Immature natural killer cell (primary cell): ENCODE data around the gene C10orf71. TPM values are rescaled to one million over a fixed set of nuclear protein-coding genes. Genes with fewer than 3 reads are reported as not detected.

Source experiments
- DNase-seq, 3 donors: peaks; one replicate each; pipeline ENCODE4 v3.0.0; 2022; ENCODE audit warnings: mixed read lengths in 1 of 3
- H3K27ac Mint-ChIP-seq, 6 donors: one replicate each; pipeline ENCODE4 v1.8.0; 2020; ENCODE audit warnings: mixed read lengths in 6 of 6, mild to moderate bottlenecking in 5 of 6, inconsistent platforms in 4 of 6, moderate library complexity in 3 of 6
- H3K27me3 Mint-ChIP-seq, 3 donors: one replicate each; pipeline ENCODE4 v1.8.0; 2020 to 2021; ENCODE audit warnings: low read depth in 3 of 3, mild to moderate bottlenecking in 3 of 3, mixed read lengths in 3 of 3, moderate library complexity in 3 of 3, inconsistent platforms in 1 of 3
- H3K36me3 Mint-ChIP-seq, 3 donors: one replicate each; pipeline ENCODE4 v1.8.0; 2020; ENCODE audit warnings: mixed read lengths in 3 of 3, inconsistent platforms in 2 of 3, mild to moderate bottlenecking in 2 of 3
- H3K4me1 Mint-ChIP-seq, 2 donors: one replicate each; pipeline ENCODE4 v1.8.0; 2020; ENCODE audit warnings: inconsistent platforms in 2 of 2, mild to moderate bottlenecking in 2 of 2, mixed read lengths in 2 of 2, moderate library complexity in 1 of 2
- H3K4me3 Mint-ChIP-seq, 5 donors: one replicate each; pipeline ENCODE4 v1.8.0; 2020; ENCODE audit warnings: mild to moderate bottlenecking in 5 of 5, mixed read lengths in 5 of 5, inconsistent platforms in 3 of 5, moderate library complexity in 3 of 5
- H3K9me3 Mint-ChIP-seq, 6 donors: one replicate each; pipeline ENCODE4 v1.8.0; 2020; ENCODE audit warnings: mild to moderate bottlenecking in 6 of 6, mixed read lengths in 6 of 6, inconsistent platforms in 4 of 6, moderate library complexity in 3 of 6
- polyA plus RNA-seq, 3 donors: library from polyadenylated mRNA; unstranded; fragments of 300-500 nt; fragmentation: Illumina TruSeq; gene quantifications; one replicate each; pipeline ENCODE4 v1.2.3, GENCODE V29; 2021

The C10orf71 gene
- polyA plus RNA-seq, 3 donors from 2014 or later = not detected

GRCh38 chr10:49348593-49348992 is 49.6 kb downstream of the C10orf71 start:
- no peak for DNase-seq
- Mint-ChIP-seq H3K4me1 (no peaks in the 10 kb centered on the region), H3K27me3 (peaks cover 0 to 8% (median 0%) of the 10 kb centered on the region in 3 donors), H3K9me3 (peaks cover 0 to 10% (median 7%) of the 10 kb centered on the region in 6 donors), H3K36me3 (peaks cover 4 to 10% (median 4%) of the 10 kb centered on the region in 3 donors), H3K27ac (no peak overlapping the region), H3K4me3 (no peak overlapping the region)

GRCh38 chr10:49349390-49349789 is 50.4 kb downstream of the C10orf71 start:
- Mint-ChIP-seq H3K27me3 (peaks cover 0 to 8% (median 0%) of the 10 kb centered on the region in 3 donors), H3K9me3 (peaks cover 0 to 10% (median 7%) of the 10 kb centered on the region in 6 donors), H3K4me3 (no peak overlapping the region), H3K27ac (no peak overlapping the region), H3K36me3 (peaks cover 4 to 10% (median 4%) of the 10 kb centered on the region in 3 donors), H3K4me1 (no peaks in the 10 kb centered on the region)
- DNase-seq = no peak

- peaks cover 0 to 7% (median 0%) of the 10 kb centered on the region in 3 donors for H3K27me3 Mint-ChIP-seq
- peaks cover 4 to 10% (median 4%) of the 10 kb centered on the region in 3 donors for H3K36me3 Mint-ChIP-seq
- peaks cover 0 to 10% (median 7%) of the 10 kb centered on the region in 6 donors for H3K9me3 Mint-ChIP-seq
- H3K4me1 Mint-ChIP-seq = no peaks in the 10 kb centered on the region
- DNase-seq = no peak
- H3K27ac Mint-ChIP-seq = no peak overlapping the region
- no peak overlapping the region for H3K4me3 Mint-ChIP-seq
These were observed 51.2 kb downstream of the C10orf71 start for GRCh38 chr10:49350138-49350537.

GRCh38 chr10:49350846-49351532 is 52.0 kb downstream of the C10orf71 start:
- peaks cover 4 to 10% (median 4%) of the 10 kb centered on the region in 3 donors for H3K36me3 Mint-ChIP-seq
- no peak overlapping the region for H3K4me3 Mint-ChIP-seq
- no peak for DNase-seq
- no peaks in the 10 kb centered on the region for H3K4me1 Mint-ChIP-seq
- H3K9me3 Mint-ChIP-seq = peaks cover 0 to 10% (median 7%) of the 10 kb centered on the region in 6 donors
- no peak overlapping the region for H3K27ac Mint-ChIP-seq
- peaks cover 0 to 6% (median 0%) of the 10 kb centered on the region in 3 donors for H3K27me3 Mint-ChIP-seq

DNA sequence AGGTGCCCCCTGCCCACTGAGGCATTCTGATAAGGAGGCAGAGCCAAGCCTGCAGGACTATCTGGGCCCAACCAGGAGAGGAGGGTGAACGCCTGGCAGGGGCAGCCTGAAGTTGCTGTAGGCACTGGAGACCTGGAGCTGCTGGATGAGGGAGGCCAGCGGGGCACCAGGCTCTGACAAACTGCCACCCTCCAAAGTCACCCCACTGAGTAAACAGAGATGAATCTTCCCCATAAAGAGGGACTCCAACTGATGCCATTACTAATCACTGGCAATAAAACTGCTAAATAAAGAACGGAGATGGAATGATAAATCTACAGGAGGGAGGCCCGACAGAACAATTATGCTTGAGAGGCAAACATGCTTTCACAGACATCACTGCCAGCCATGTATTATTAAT is 52.7 kb downstream of the C10orf71 start:
- peaks cover 0 to 4% (median 2%) of the 10 kb centered on the region in 3 donors for H3K27me3 Mint-ChIP-seq
- H3K9me3 Mint-ChIP-seq = peaks cover 0 to 11% (median 7%) of the 10 kb centered on the region in 6 donors
- no peak overlapping the region for H3K27ac Mint-ChIP-seq

GRCh38 chr10:49352323-49352722 is 53.4 kb downstream of the C10orf71 start:
- H3K36me3 Mint-ChIP-seq = peaks cover 4 to 10% (median 4%) of the 10 kb centered on the region in 3 donors
- H3K4me3 Mint-ChIP-seq = no peak overlapping the region
- H3K27ac Mint-ChIP-seq = no peak overlapping the region
- DNase-seq = no peak
- H3K27me3 Mint-ChIP-seq = peaks cover 0 to 4% (median 2%) of the 10 kb centered on the region in 3 donors
- H3K9me3 Mint-ChIP-seq = peaks cover 0 to 15% (median 7%) of the 10 kb centered on the region in 6 donors
- H3K4me1 Mint-ChIP-seq = no peaks in the 10 kb centered on the region

More for the DNA sequence above, 52.7 kb downstream of the C10orf71 start:
- H3K36me3 Mint-ChIP-seq = peaks cover 4 to 10% (median 4%) of the 10 kb centered on the region in 3 donors
- no peak for DNase-seq
- H3K4me1 Mint-ChIP-seq = no peaks in the 10 kb centered on the region
- H3K4me3 Mint-ChIP-seq = no peak overlapping the region

GRCh38 chr10:49353026-49353894 is 54.3 kb downstream of the C10orf71 start:
- Mint-ChIP-seq H3K36me3 (peaks cover 4 to 10% (median 7%) of the 10 kb centered on the region in 3 donors), H3K27ac (no peak overlapping the region), H3K27me3 (peaks cover 0 to 4% (median 2%) of the 10 kb centered on the region in 3 donors), H3K4me3 (no peak overlapping the region), H3K4me1 (no peaks in the 10 kb centered on the region), H3K9me3 (peaks cover 0 to 15% (median 7%) of the 10 kb centered on the region in 6 donors)
- no peak for DNase-seq

DNA sequence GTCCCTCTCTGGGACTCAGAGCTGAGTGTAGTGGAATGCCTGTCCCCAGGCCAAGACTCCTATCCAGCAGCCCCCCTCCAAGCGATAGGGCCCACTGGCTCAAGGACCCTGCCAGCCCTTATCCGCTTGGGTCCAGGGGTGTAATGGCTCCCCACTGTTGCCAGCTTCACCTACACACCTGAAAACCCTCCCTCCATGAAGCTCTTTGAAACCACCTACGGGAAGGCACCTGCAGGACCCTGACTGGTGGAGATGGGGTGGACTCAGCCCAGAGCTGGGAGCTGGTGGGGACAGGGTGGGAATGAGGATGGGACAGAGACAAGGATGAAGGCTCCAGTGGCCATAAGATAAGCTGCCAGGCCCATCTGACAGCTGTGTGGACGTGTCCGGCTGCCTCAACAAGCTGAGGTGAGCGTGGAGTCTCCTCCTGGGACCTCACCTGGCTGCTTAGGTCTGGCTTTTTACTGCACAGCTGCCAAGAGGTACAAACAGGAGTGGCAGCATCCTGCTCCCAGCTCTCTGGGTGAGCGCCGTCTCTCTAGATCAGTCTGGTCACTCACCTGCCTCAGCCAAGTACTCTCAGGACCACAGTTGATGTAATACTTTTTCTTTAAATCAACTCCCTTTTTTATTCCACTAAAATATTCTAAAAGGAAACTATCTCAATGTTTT is 55.1 kb downstream of the C10orf71 start:
- H3K4me1 Mint-ChIP-seq = no peaks in the 10 kb centered on the region
- H3K27me3 Mint-ChIP-seq = peaks cover 0 to 3% (median 2%) of the 10 kb centered on the region in 3 donors
- no peak for DNase-seq
- H3K36me3 Mint-ChIP-seq = peaks cover 4 to 10% (median 5%) of the 10 kb centered on the region in 3 donors
- H3K9me3 Mint-ChIP-seq = peaks cover 0 to 15% (median 7%) of the 10 kb centered on the region in 6 donors
- no peak overlapping the region for H3K27ac Mint-ChIP-seq
- H3K4me3 Mint-ChIP-seq = no peak overlapping the region

DNA sequence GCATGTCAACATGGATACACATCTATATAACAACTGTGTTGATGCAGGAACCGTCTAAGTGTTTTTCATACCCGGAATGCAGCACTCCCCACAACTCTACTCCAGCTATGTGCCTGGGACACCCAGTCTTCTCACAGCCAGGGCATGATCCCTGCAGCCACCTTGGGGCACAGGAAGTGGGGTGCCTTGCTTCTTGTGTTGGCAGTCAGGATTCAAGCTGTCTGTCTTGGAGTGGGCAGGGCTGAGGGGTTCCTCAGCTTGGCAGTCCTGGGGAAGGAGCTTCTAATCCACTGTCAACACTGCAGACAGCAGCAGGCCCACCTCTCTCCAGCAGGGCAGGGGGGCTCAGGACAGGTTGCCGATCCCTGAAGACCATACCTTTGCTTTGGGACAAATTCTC is 55.6 kb downstream of the C10orf71 start:
- H3K4me3 Mint-ChIP-seq = no peak overlapping the region
- DNase-seq = no peak

DNA sequence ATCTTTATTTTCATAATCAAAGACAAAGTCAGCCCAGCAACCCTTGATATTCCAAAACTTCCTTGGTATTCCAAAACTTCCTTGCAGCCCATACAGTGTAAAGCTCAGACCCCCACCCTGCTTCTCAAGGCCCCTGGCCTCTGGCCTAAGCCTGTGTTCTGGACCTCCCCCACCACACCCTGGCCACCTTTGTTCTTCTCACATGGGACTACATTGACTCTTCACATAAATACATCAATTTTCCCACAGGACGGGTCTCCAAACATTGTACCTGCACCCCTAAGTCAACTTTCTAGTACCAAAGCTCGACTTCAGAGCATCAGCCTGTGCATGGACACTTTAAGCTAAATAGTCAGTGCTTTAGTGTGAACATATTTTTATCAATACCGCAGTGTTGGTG is 56.3 kb downstream of the C10orf71 start:
- Mint-ChIP-seq H3K9me3 (peaks cover 0 to 8% (median 2%) of the 10 kb centered on the region in 6 donors), H3K27ac (no peak overlapping the region)

More for the DNA sequence above, 55.6 kb downstream of the C10orf71 start:
- peaks cover 0 to 2% (median 2%) of the 10 kb centered on the region in 3 donors for H3K27me3 Mint-ChIP-seq
- H3K27ac Mint-ChIP-seq = no peak overlapping the region
- peaks cover 0 to 14% (median 7%) of the 10 kb centered on the region in 6 donors for H3K9me3 Mint-ChIP-seq
- no peaks in the 10 kb centered on the region for H3K4me1 Mint-ChIP-seq
- H3K36me3 Mint-ChIP-seq = peaks cover 4 to 10% (median 4%) of the 10 kb centered on the region in 3 donors

DNA sequence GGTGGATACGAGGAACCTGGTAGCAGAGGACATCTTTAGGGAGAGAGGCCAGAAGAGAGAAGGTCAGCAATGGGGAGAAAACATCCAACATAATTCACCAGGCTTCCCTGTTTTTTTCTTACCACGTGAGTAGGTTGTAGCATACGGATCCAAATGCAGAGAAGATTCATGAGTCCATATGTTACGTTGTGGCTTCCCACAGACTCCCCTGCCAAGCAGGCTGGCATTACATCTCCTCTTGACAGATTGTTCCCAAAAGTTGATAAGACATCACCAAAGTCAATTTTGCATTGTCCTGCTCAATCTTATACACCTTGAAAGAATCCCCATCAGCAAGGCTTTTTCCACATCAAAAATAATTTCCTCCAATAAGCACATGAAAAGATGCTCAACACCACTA is 57.2 kb downstream of the C10orf71 start:
- no peaks in the 10 kb centered on the region for H3K4me1 Mint-ChIP-seq
- no peak for DNase-seq
- H3K27ac Mint-ChIP-seq = no peak overlapping the region
- H3K9me3 Mint-ChIP-seq = peaks cover 0 to 5% (median 0%) of the 10 kb centered on the region in 6 donors
- H3K36me3 Mint-ChIP-seq = peaks cover 0 to 4% (median 0%) of the 10 kb centered on the region in 3 donors
- no peak overlapping the region for H3K4me3 Mint-ChIP-seq
- peaks cover 0 to 2% (median 2%) of the 10 kb centered on the region in 3 donors for H3K27me3 Mint-ChIP-seq

More for the DNA sequence above, 56.3 kb downstream of the C10orf71 start:
- Mint-ChIP-seq H3K27me3 (peaks cover 0 to 2% (median 2%) of the 10 kb centered on the region in 3 donors), H3K36me3 (peaks cover 2 to 4% (median 3%) of the 10 kb centered on the region in 3 donors), H3K4me3 (no peak overlapping the region), H3K4me1 (no peaks in the 10 kb centered on the region)
- no peak for DNase-seq

DNA sequence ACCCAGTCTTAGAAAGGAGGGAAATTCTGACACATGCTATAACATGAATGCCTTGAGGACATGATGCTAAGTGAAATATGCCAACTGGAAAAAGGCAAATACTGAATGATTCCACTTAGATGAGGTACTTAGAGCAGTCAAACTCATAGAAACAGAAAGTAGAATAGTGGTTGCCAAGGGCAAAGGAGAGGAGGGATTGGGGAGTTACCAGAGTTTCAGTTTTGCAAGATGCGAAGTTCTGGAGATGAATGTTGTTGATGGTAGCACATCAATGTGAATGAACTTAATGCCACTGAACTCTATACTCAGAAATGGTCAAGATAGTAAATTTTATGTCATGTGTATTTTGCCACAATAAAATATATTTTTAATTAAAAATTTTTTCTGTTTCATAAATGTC is 58.0 kb downstream of the C10orf71 start:
- Mint-ChIP-seq H3K4me3 (no peak overlapping the region), H3K9me3 (peaks cover 0 to 5% (median 0%) of the 10 kb centered on the region in 6 donors), H3K36me3 (peaks cover 0 to 4% (median 0%) of the 10 kb centered on the region in 3 donors), H3K27me3 (peaks cover 0 to 2% (median 0%) of the 10 kb centered on the region in 3 donors), H3K4me1 (no peaks in the 10 kb centered on the region), H3K27ac (no peak overlapping the region)
- DNase-seq = no peak

DNA sequence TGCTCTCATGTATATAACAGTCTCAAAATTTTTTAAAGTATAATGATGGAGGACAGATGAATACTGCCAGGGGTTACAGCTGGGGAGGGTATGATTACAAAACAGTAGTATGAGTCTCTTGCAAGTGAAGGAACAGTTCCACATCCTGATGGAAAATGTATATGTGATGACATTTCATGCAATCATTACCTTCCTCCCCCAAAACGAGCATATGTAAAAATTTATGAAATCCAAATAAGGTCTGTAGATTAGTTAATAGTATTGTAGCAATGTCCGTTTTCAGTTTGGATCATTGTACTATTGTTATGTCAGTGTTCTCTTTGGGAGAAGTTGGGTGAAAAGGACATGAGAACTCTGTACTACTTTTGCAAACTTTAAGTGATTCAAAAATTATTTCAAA is 58.9 kb downstream of the C10orf71 start:
- Mint-ChIP-seq H3K4me3 (no peak overlapping the region), H3K27ac (no peak overlapping the region)

More for the DNA sequence above, 58.9 kb downstream of the C10orf71 start:
- no peak for DNase-seq
- H3K9me3 Mint-ChIP-seq = peaks cover 0 to 5% (median 0%) of the 10 kb centered on the region in 6 donors
- H3K4me1 Mint-ChIP-seq = no peaks in the 10 kb centered on the region
- H3K36me3 Mint-ChIP-seq = peaks cover 0 to 4% (median 0%) of the 10 kb centered on the region in 3 donors
- peaks cover 0 to 3% (median 2%) of the 10 kb centered on the region in 3 donors for H3K27me3 Mint-ChIP-seq
